Tibial nerve (tissue), 4 donors: ENCODE results near the gene LRRC4.

Experiments used
- CTCF ChIP-seq, 5 experiments: fragments of 200-600 bp in 3 of 5; fragments of 450-650 bp in 2 of 5; sonication (generic) in 3 of 5; IDR thresholded peaks; one replicate each; pipeline ENCODE4 v1.5.1; 2016 to 2019; ENCODE audit warnings: antibody characterized with exemption in 5 of 5, mild to moderate bottlenecking in 3 of 5, moderate library complexity in 2 of 5
- EP300 ChIP-seq, 2 donors: sonication (generic); formaldehyde crosslinking; IDR thresholded peaks; one replicate each; pipeline ENCODE4 v1.6.1; 2017; ENCODE audit warnings: antibody characterized with exemption in 2 of 2, mild to moderate bottlenecking in 1 of 2
- POLR2A ChIP-seq, 2 donors: fragments of 450-650 bp; IDR thresholded peaks; one replicate each; pipeline ENCODE4 v1.6.1; 2017; ENCODE audit warnings: antibody characterized with exemption in 2 of 2, mild to moderate bottlenecking in 2 of 2, moderate library complexity in 2 of 2

DNA sequence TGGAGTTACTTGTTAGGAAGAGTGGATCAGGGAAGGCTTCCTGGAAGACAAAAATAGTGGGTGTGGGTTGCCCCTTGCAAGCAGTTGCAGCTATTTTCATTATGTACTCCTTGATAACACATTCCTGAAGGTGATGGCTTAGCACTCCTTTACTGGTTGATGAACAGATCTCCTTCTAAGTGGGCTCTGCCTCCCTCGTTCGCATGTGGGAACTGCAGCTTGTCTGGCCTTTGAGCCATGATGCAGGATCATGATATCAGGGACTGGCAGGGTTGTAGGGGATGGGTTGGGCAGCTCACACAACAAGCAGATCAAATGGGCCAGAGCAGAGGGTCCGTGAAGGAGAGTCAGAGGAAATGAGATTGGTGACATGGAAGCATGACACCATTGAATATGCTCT lies 28.8 kb upstream of the LRRC4 start:
- TF ChIP-seq POLR2A (IDR thresholded peaks at IDR 0.05) = no peak
- TF ChIP-seq CTCF (IDR thresholded peaks at IDR 0.05) = no peak
- no peak for TF ChIP-seq EP300 (IDR thresholded peaks at IDR 0.05)
